HCT116 (cell line): ENCODE measurements around the gene NUBPL. TPM values are rescaled to one million over a fixed set of nuclear protein-coding genes. Genes with fewer than 3 reads are reported as not detected.
"Not testable (repeated sequence)": the region's sequence is repeated elsewhere in the genome, so short reads cannot be mapped to it uniquely, and the experiment has no call there.

Experiments used
- ATAC-seq: fragments of 200-7000 bp; cut with Tn5 transposase; 2 replicates; pipeline ENCODE4 v1.9.1; 2020; ENCODE audit warnings: mild to moderate bottlenecking, moderate library complexity
- BruUV-seq: library from RNA; stranded (reverse); fragments of 400-500 nt; replicated peaks from 2 replicates; lab custom pipeline; 2021; lab: Mats Ljungman, UMichigan
- CTCF ChIA-PET: fragments of 300-600 bp; sonication (Branson Sonifier 250); formaldehyde crosslinking; loops from one replicate; lab custom pipeline; 2021; ENCODE audit warnings: antibody characterized with exemption; lab: Charles Lee
- POLR2A ChIA-PET: fragments of 300-600, 350-600 bp; sonication (Branson Sonifier 250); formaldehyde crosslinking; loops from one replicate; lab custom pipeline; 2021; ENCODE audit warnings: antibody characterized with exemption; lab: Charles Lee
- RAD21 ChIA-PET, 2 experiments: fragments of 300-600 bp; sonication (Branson Sonifier 250); formaldehyde crosslinking; loops; one replicate each; lab custom pipeline; 2023; ENCODE audit warnings: low total read pairs in 2 of 2; ENCODE audit not compliant: uncharacterized antibody in 2 of 2, unreplicated experiment in 2 of 2, low non-redundant PET in 1 of 2; lab: Charles Lee
- DNase-seq: peaks from one replicate; pipeline ENCODE4 v3.0.0-alpha.2; 2010; ENCODE audit warnings: low read depth, low spot score
- H2AFZ ChIP-seq: fragments of 200-600 bp; shearing (Covaris generic), sonication (generic); 2 replicates; pipeline ENCODE4 v1.6.1; 2017; ENCODE audit warnings: low read depth, mixed run types, mixed read lengths, antibody characterized with exemption, low read length; ENCODE audit not compliant: poor library complexity, severe bottlenecking
- H3K27ac ChIP-seq: 2 replicates; pipeline ENCODE4 v1.5.1; 2012; ENCODE audit warnings: low read depth, low read length
- H3K27me3 ChIP-seq: fragments of 200-600 bp; sonication (generic); 2 replicates; pipeline ENCODE4 v1.6.1; 2016; ENCODE audit warnings: mixed run types, low read length, mixed read lengths; ENCODE audit not compliant: insufficient read depth
- H3K36me3 ChIP-seq, 2 experiments: fragments of 200-500 bp in 1 of 2; fragments of 200-600 bp in 1 of 2; sonication (Bioruptor generic) in 1 of 2; sonication (generic) in 1 of 2; 2 replicates each; pipeline versions ENCODE4 v1.5.1 to v1.6.1; 2014 to 2016; ENCODE audit warnings: low read length in 2 of 2, inconsistent platforms in 1 of 2, mixed read lengths in 1 of 2, mixed run types in 1 of 2; ENCODE audit not compliant: insufficient read depth in 2 of 2, control insufficient read depth in 1 of 2
- H3K4me1 ChIP-seq, 2 experiments: fragments of 200-600 bp in 1 of 2; sonication (generic) in 1 of 2; 2 replicates each; pipeline versions ENCODE4 v1.5.1 to v1.6.1; 2012 to 2017; ENCODE audit warnings: low read length in 2 of 2, inconsistent platforms in 1 of 2, mild to moderate bottlenecking in 1 of 2, mixed read lengths in 1 of 2, mixed run types in 1 of 2, moderate library complexity in 1 of 2; ENCODE audit not compliant: insufficient read depth in 2 of 2, control insufficient read depth in 1 of 2
- H3K4me2 ChIP-seq: fragments of 200-600 bp; sonication (generic); 2 replicates; pipeline ENCODE4 v1.6.1; 2017; ENCODE audit warnings: mixed run types, low read length, mixed read lengths
- H3K4me3 ChIP-seq, 2 experiments: fragments of 200-600 bp in 1 of 2; sonication (generic) in 1 of 2; replicated peaks in 1 of 2; 2 replicates each; pipeline ENCODE4 v1.5.1; 2011 to 2016; ENCODE audit warnings: low read length in 2 of 2, control low read depth in 1 of 2, low read depth in 1 of 2, mild to moderate bottlenecking in 1 of 2, mixed read lengths in 1 of 2, mixed run types in 1 of 2
- H3K79me2 ChIP-seq: fragments of 200-600 bp; sonication (generic); 2 replicates; pipeline ENCODE4 v1.6.1; 2017; ENCODE audit warnings: mild to moderate bottlenecking, mixed run types, low read length, moderate library complexity, mixed read lengths; ENCODE audit not compliant: insufficient read depth
- H3K9ac ChIP-seq: fragments of 200-600 bp; sonication (generic); 2 replicates; pipeline ENCODE4 v1.6.1; 2016; ENCODE audit warnings: low read length, mixed read lengths
- H3K9me2 ChIP-seq: fragments of 200-600 bp; sonication (generic), shearing (Covaris generic); 2 replicates; pipeline ENCODE4 v1.6.1; 2017; ENCODE audit warnings: mixed run types, mild to moderate bottlenecking, moderate library complexity; ENCODE audit not compliant: insufficient read depth
- H3K9me3 ChIP-seq, 2 experiments: fragments of 200-500 bp in 1 of 2; fragments of 200-600 bp in 1 of 2; sonication (Bioruptor generic) in 1 of 2; sonication (generic) in 1 of 2; 2 replicates each; pipeline ENCODE4 v1.6.1; 2014 to 2017; ENCODE audit warnings: low read length in 2 of 2, mixed read lengths in 2 of 2, inconsistent platforms in 1 of 2, low read depth in 1 of 2, mild to moderate bottlenecking in 1 of 2, mixed run types in 1 of 2, moderate library complexity in 1 of 2; ENCODE audit not compliant: control insufficient read depth in 1 of 2, insufficient read depth in 1 of 2
- H4K20me1 ChIP-seq: fragments of 200-600 bp; sonication (generic), shearing (Covaris generic); 2 replicates; pipeline ENCODE4 v1.6.1; 2017; ENCODE audit warnings: mixed run types, mild to moderate bottlenecking, moderate library complexity; ENCODE audit not compliant: insufficient read depth
- CBX3 ChIP-seq: IDR thresholded peaks from 2 replicates; pipeline ENCODE4 v1.6.1; 2012; ENCODE audit warnings: low read depth
- CEBPB ChIP-seq: IDR thresholded peaks from 2 replicates; pipeline ENCODE4 v1.6.1; 2012; ENCODE audit warnings: low read depth
- EGR1 ChIP-seq: IDR thresholded peaks from 2 replicates; pipeline ENCODE4 v1.6.1; 2012; ENCODE audit warnings: low read depth
- EZH2 ChIP-seq: fragments of 200-600 bp; sonication (generic); IDR thresholded peaks from 2 replicates; pipeline ENCODE4 v1.6.1; 2017; ENCODE audit warnings: antibody characterized with exemption, mixed run types
- EZH2phosphoT487 ChIP-seq: fragments of 200-600 bp; IDR thresholded peaks from 2 replicates; pipeline ENCODE4 v1.6.1; 2018; ENCODE audit warnings: antibody characterized with exemption, borderline replicate concordance
- FOSL1 ChIP-seq: IDR thresholded peaks from 2 replicates; pipeline ENCODE4 v1.6.1; 2012; ENCODE audit warnings: low read depth
- MAX ChIP-seq: IDR thresholded peaks from 2 replicates; pipeline ENCODE4 v1.6.1; 2012
- POLR2A ChIP-seq: IDR thresholded peaks from 2 replicates; pipeline ENCODE4 v1.7.0; 2011; ENCODE audit warnings: borderline replicate concordance; ENCODE audit not compliant: insufficient read depth, insufficient read length; ENCODE audit errors: extremely low read depth
- RAD21 ChIP-seq: IDR thresholded peaks from 2 replicates; pipeline ENCODE4 v1.6.1; 2012; ENCODE audit warnings: low read depth, mild to moderate bottlenecking
- SIN3A ChIP-seq: IDR thresholded peaks from 2 replicates; pipeline ENCODE4 v1.6.1; 2012; ENCODE audit warnings: low read depth
- SP1 ChIP-seq: IDR thresholded peaks from 2 replicates; pipeline ENCODE4 v1.6.1; 2012; ENCODE audit warnings: low read depth
- ZBTB33 ChIP-seq: IDR thresholded peaks from 2 replicates; pipeline ENCODE4 v1.6.1; 2011; ENCODE audit warnings: mild to moderate bottlenecking, low read length, moderate library complexity; ENCODE audit not compliant: insufficient replicate concordance; ENCODE audit errors: extremely low read depth
- ZFX ChIP-seq: fragments of 450-650 bp; IDR thresholded peaks from 2 replicates; pipeline ENCODE4 v1.6.1; 2017
- ZNF274 ChIP-seq: fragments of 200-500 bp; sonication (Bioruptor generic); IDR thresholded peaks from 2 replicates; pipeline ENCODE4 v1.6.1; 2014; ENCODE audit warnings: mild to moderate bottlenecking, low read depth, low read length, inconsistent platforms
- intact Hi-C: fragments of 100-400 bp; cut with micrococcal nuclease; formaldehyde crosslinking; loops from 2 replicates; pipeline ENCODE4 v1.10.0; 2022
- total RNA-seq: library from RNA; stranded (reverse); gene quantifications from one replicate; pipeline ENCODE4 v1.2.1, GENCODE V29; 2021; ENCODE audit not compliant: unreplicated experiment
- TF ChIP-seq, protein P1 (sequence below), 3 experiments: fragments of 200-600 bp in 1 of 3; sonication (generic) in 1 of 3; IDR thresholded peaks in 2 of 3; conservative IDR thresholded peaks in 1 of 3; 2 replicates each; pipeline ENCODE4 v1.5.1; 2012 to 2017; ENCODE audit warnings: low read depth in 2 of 3, low read length in 2 of 3, antibody characterized with exemption in 1 of 3, borderline replicate concordance in 1 of 3, control low read depth in 1 of 3, mild to moderate bottlenecking in 1 of 3, mixed read lengths in 1 of 3, mixed run types in 1 of 3, moderate library complexity in 1 of 3; ENCODE audit not compliant: insufficient read depth in 1 of 3
- TF ChIP-seq, protein P2 (sequence below): IDR thresholded peaks from 2 replicates; pipeline ENCODE4 v1.6.1; 2012

Gene NUBPL
- total RNA-seq, 1 experiment from 2014 or later = 11.3 TPM

DNA sequence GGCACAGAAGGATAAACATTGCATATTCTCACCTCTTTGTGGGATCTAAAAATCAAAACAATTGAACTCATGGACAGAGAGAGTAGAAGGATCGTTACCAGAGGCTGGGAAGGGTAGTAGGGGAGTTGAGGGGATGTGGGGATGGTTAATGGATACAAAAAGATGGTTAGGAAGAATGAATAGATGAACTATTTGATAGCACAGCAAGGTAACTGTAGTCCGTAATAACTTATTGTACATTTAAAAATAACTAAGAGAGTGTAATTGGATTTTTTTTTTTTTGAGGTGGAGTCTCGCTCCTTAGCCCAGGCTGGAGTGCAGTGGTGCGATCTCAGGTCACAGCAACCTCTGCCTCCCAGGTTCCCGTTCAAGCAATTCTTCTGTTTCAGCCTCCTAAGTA is 52.0 kb downstream of the NUBPL start:
- ChIA-PET CTCF (no interaction called here), POLR2A (no interaction called here), RAD21 (no interaction called here)
- ATAC-seq = no peak
- H3K9me3 ChIP-seq = no peaks in the 10 kb centered on the region
- no peak overlapping the region for H3K4me3 ChIP-seq
- no peaks in the 10 kb centered on the region for H3K4me1 ChIP-seq
- H3K36me3 ChIP-seq = no peaks in the 10 kb centered on the region
- no peaks in the 10 kb centered on the region for H3K27me3 ChIP-seq
- intact Hi-C loops = no loop called here
- TF ChIP-seq RAD21 (no peak), POLR2A (no peak), MAX (no peak), FOSL1 (no peak), EZH2phosphoT487 (no peak), EGR1 (no peak), CBX3 (no peak), ZNF274 (no peak), SP1 (no peak), SIN3A (no peak), ZBTB33 (no peak), EZH2 (no peak), ZFX (no peak), CEBPB (no peak)
- TF ChIP-seq, protein P1, sequence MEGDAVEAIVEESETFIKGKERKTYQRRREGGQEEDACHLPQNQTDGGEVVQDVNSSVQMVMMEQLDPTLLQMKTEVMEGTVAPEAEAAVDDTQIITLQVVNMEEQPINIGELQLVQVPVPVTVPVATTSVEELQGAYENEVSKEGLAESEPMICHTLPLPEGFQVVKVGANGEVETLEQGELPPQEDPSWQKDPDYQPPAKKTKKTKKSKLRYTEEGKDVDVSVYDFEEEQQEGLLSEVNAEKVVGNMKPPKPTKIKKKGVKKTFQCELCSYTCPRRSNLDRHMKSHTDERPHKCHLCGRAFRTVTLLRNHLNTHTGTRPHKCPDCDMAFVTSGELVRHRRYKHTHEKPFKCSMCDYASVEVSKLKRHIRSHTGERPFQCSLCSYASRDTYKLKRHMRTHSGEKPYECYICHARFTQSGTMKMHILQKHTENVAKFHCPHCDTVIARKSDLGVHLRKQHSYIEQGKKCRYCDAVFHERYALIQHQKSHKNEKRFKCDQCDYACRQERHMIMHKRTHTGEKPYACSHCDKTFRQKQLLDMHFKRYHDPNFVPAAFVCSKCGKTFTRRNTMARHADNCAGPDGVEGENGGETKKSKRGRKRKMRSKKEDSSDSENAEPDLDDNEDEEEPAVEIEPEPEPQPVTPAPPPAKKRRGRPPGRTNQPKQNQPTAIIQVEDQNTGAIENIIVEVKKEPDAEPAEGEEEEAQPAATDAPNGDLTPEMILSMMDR (IDR thresholded peaks at IDR 0.05 in 2 of 3, conservative IDR thresholded peaks at IDR 0.05 in 1 of 3; ENCODE audit: borderline replicate concordance in 1 of 3, insufficient read depth in 1 of 3, low read depth in 2 of 3, low read length in 2 of 3) = no peak
- TF ChIP-seq, protein P2, sequence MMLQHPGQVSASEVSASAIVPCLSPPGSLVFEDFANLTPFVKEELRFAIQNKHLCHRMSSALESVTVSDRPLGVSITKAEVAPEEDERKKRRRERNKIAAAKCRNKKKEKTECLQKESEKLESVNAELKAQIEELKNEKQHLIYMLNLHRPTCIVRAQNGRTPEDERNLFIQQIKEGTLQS = no peak
- no peak overlapping the region for H3K4me2 ChIP-seq
- no peak for DNase-seq
- H3K9me2 ChIP-seq = no peaks in the 10 kb centered on the region
- no peaks in the 10 kb centered on the region for H3K79me2 ChIP-seq
- no peak overlapping the region for H2AFZ ChIP-seq
- H3K27ac ChIP-seq = no peak overlapping the region
- no peak overlapping the region for H3K9ac ChIP-seq
- no peaks in the 10 kb centered on the region for H4K20me1 ChIP-seq
- no TSS peak for BruUV-seq

GRCh38 chr14:31618884-31619283 is 57.7 kb downstream of the NUBPL start:
- POLR2A ChIA-PET, CTCF ChIA-PET, intact Hi-C loops, H3K27me3 ChIP-seq, ATAC-seq, H3K9me3 ChIP-seq, H4K20me1 ChIP-seq, H3K79me2 ChIP-seq, H3K4me3 ChIP-seq, H3K4me1 ChIP-seq, H3K4me2 ChIP-seq, H3K9ac ChIP-seq, RAD21 ChIA-PET, H3K27ac ChIP-seq, H3K36me3 ChIP-seq, DNase-seq, BruUV-seq, H3K9me2 ChIP-seq, H2AFZ ChIP-seq: not testable (repeated sequence)
